HL-60/S4 treated with retinoic acid at 250 ng/mL for 4 days and 3 days (cell line): ENCODE measurements around the gene OTOP2.

Experiments
- in situ Hi-C: fragments of 300-500 bp; cut with MboI; formaldehyde crosslinking; loops from 2 replicates; pipeline ENCODE4 v1.7.0; 2022; ENCODE audit warnings: low sequenced_read_pairs

Gene OTOP2

GRCh38 chr17:74924250-74924948 lies at the start of gene OTOP2:
Gene OTOP2 (plus strand): TSS chr17:74924273. CDS start chr17:74924633, 360 bp downstream.
- in situ Hi-C loops = no loop called here

- in situ Hi-C loops = no loop called here
Observed at GRCh38 chr17:74874615-74875037, 49.4 kb upstream of the OTOP2 start.

GRCh38 chr17:74875155-74875976 lies 48.7 kb upstream of the OTOP2 start:
- in situ Hi-C loops = no loop called here

- in situ Hi-C loops = no loop called here
Observed at GRCh38 chr17:74875977-74876593, 48.0 kb upstream of the OTOP2 start.

GRCh38 chr17:74877592-74878548 lies 46.2 kb upstream of the OTOP2 start:
- in situ Hi-C loops = no loop called here

GRCh38 chr17:74878658-74879057 lies 45.4 kb upstream of the OTOP2 start:
- in situ Hi-C loops = no loop called here

GRCh38 chr17:74879308-74879707 lies 44.8 kb upstream of the OTOP2 start:
- in situ Hi-C loops = no loop called here

GRCh38 chr17:74881073-74881472 lies 43.0 kb upstream of the OTOP2 start:
- in situ Hi-C loops = no loop called here

GRCh38 chr17:74882517-74883240 lies 41.4 kb upstream of the OTOP2 start:
- in situ Hi-C loops = no loop called here

GRCh38 chr17:74883241-74883745 lies 40.8 kb upstream of the OTOP2 start:
- in situ Hi-C loops = no loop called here

- in situ Hi-C loops = no loop called here
Observed at GRCh38 chr17:74888469-74888868, 35.6 kb upstream of the OTOP2 start.

GRCh38 chr17:74890554-74890953 lies 33.5 kb upstream of the OTOP2 start:
- in situ Hi-C loops = no loop called here

- in situ Hi-C loops = no loop called here
Observed at GRCh38 chr17:74892013-74892841, 31.8 kb upstream of the OTOP2 start.

GRCh38 chr17:74892974-74893911 lies 30.8 kb upstream of the OTOP2 start, which contains the start of gene FADS6:
Gene FADS6 (minus strand): TSS chr17:74893633. CDS start chr17:74893595, 38 bp downstream.
- in situ Hi-C loops = no loop called here

GRCh38 chr17:74893936-74894671 lies 30.0 kb upstream of the OTOP2 start:
- in situ Hi-C loops = no loop called here

GRCh38 chr17:74898376-74898946 lies 25.6 kb upstream of the OTOP2 start:
- in situ Hi-C loops = no loop called here

- in situ Hi-C loops = no loop called here
Observed at GRCh38 chr17:74900208-74900607, 23.9 kb upstream of the OTOP2 start.
